Spleen (tissue), 11 donors: ENCODE data around the gene TCAIM. TPM values are rescaled to one million over a fixed set of nuclear protein-coding genes. Genes with fewer than 3 reads are reported as not detected.
"Not testable (repeated sequence)": the region's sequence is repeated elsewhere in the genome, so short reads cannot be mapped to it uniquely, and the experiment has no call there.

Experiments used
- DNase-seq: peaks from one replicate; pipeline ENCODE4 v3.0.0-alpha.2; 2020
- H3K27ac ChIP-seq, 8 donors: fragments of 200-600 bp; sonication (generic) in 7 of 8; 1 replicate in 4 of 8; 2 replicates in 4 of 8; pipeline versions ENCODE4 v1.5.0 to v1.8.0; 2016 to 2021; ENCODE audit warnings: inconsistent platforms in 4 of 8, mild to moderate bottlenecking in 4 of 8, moderate library complexity in 1 of 8
- H3K27me3 ChIP-seq, 7 donors: fragments of 200-600 bp; sonication (generic) in 6 of 7; replicated peaks in 1 of 7; 1 replicate in 4 of 7; 2 replicates in 3 of 7; pipeline versions ENCODE4 v1.5.0 to v1.8.0; 2016 to 2021; ENCODE audit warnings: inconsistent platforms in 3 of 7, mild to moderate bottlenecking in 1 of 7
- H3K36me3 ChIP-seq, 6 donors: fragments of 200-600 bp; sonication (generic) in 5 of 6; 1 replicate in 4 of 6; 2 replicates in 2 of 6; pipeline versions ENCODE4 v1.5.0 to v1.8.0; 2016 to 2021; ENCODE audit warnings: inconsistent platforms in 2 of 6
- H3K4me1 ChIP-seq, 6 donors: fragments of 200-600 bp; sonication (generic) in 5 of 6; 1 replicate in 3 of 6; 2 replicates in 3 of 6; pipeline versions ENCODE4 v1.5.0 to v1.8.0; 2016 to 2021; ENCODE audit warnings: inconsistent platforms in 3 of 6
- H3K4me3 ChIP-seq, 8 donors: fragments of 200-600 bp; sonication (generic) in 7 of 8; 1 replicate in 4 of 8; 2 replicates in 4 of 8; pipeline versions ENCODE4 v1.5.0 to v1.8.0; 2016 to 2021; ENCODE audit warnings: inconsistent platforms in 4 of 8, mild to moderate bottlenecking in 4 of 8, moderate library complexity in 2 of 8
- H3K9me3 ChIP-seq, 8 donors: fragments of 200-600 bp; sonication (generic) in 7 of 8; 1 replicate in 4 of 8; 2 replicates in 4 of 8; pipeline versions ENCODE4 v1.5.0 to v1.8.0; 2016 to 2021; ENCODE audit warnings: inconsistent platforms in 4 of 8
- POLR2A ChIP-seq, 3 donors: fragments of 450-650 bp; IDR thresholded peaks; one replicate each; pipeline ENCODE4 v1.5.1; 2017; ENCODE audit warnings: antibody characterized with exemption in 3 of 3, mild to moderate bottlenecking in 1 of 3
- POLR2AphosphoS5 ChIP-seq, 3 donors: sonication (generic); formaldehyde crosslinking; IDR thresholded peaks; one replicate each; pipeline ENCODE4 v1.5.1; 2017; ENCODE audit warnings: antibody characterized with exemption in 3 of 3
- WGBS, 5 donors: extraction: QIAGEN DNeasy Blood & Tissue Kit in 3 of 5; methylation state at CpG; one replicate each; pipeline versions ENCODE4 v1.1.5 to v1.1.7; 2013 to 2018; 5-methylcytosine and 5-hydroxymethylcytosine counted together
- intact Hi-C: fragments of 100-400 bp; cut with DNase I; formaldehyde crosslinking; loops from one replicate; pipeline ENCODE4 v1.15.0; 2023; ENCODE audit warnings: low total_unique reads
- polyA plus RNA-seq, 3 donors: library from polyadenylated mRNA; stranded (reverse); fragments of 200-250 nt; gene quantifications; one replicate each; pipeline ENCODE4 v1.2.1, GENCODE V29; 2013
- total RNA-seq, 7 donors: library from RNA; depleted of rRNA in 3 of 7; stranded (reverse); fragments of >200 nt in 3 of 7; fragmentation: NEBNext Ultra II Directional in 4 of 7; extraction: Animal tissue kit (Norgen Biotek cat#: 25700) in 4 of 7; gene quantifications; one replicate each; pipeline versions ENCODE4 v1.1.0 to v1.2.1, GENCODE V29; 2016 to 2021
- TF ChIP-seq, protein P1 (sequence below), 11 experiments: fragments of 200-600 bp in 7 of 11; fragments of 450-650 bp in 4 of 11; sonication (generic) in 4 of 11; IDR thresholded peaks in 8 of 11; conservative IDR thresholded peaks in 3 of 11; 1 replicate in 7 of 11; 2 replicates in 4 of 11; pipeline versions ENCODE4 v1.4.0 to v1.8.0; 2016 to 2021; ENCODE audit warnings: antibody characterized with exemption in 11 of 11, inconsistent platforms in 4 of 11, mild to moderate bottlenecking in 1 of 11
- donor health status: healthy with polysubstance abuse.
- donor health status: DM: no; HTN: no; CAD: no; lungs with moderate emphysema.
- donor health status: DM: no; HTN: no; CAD: no.
- donor health status: Bipolar disorder and iron deficiency.
- donor health status: healthy.
- donor health status: DM: no; HTN: no; CAD: no.
- donor health status: DM: yes; HTN: yes; CAD: no.

TCAIM gene
- total and polyA plus RNA-seq, 10 donors, result 7.2 to 31.7 (median 22.9) TPM

DNA sequence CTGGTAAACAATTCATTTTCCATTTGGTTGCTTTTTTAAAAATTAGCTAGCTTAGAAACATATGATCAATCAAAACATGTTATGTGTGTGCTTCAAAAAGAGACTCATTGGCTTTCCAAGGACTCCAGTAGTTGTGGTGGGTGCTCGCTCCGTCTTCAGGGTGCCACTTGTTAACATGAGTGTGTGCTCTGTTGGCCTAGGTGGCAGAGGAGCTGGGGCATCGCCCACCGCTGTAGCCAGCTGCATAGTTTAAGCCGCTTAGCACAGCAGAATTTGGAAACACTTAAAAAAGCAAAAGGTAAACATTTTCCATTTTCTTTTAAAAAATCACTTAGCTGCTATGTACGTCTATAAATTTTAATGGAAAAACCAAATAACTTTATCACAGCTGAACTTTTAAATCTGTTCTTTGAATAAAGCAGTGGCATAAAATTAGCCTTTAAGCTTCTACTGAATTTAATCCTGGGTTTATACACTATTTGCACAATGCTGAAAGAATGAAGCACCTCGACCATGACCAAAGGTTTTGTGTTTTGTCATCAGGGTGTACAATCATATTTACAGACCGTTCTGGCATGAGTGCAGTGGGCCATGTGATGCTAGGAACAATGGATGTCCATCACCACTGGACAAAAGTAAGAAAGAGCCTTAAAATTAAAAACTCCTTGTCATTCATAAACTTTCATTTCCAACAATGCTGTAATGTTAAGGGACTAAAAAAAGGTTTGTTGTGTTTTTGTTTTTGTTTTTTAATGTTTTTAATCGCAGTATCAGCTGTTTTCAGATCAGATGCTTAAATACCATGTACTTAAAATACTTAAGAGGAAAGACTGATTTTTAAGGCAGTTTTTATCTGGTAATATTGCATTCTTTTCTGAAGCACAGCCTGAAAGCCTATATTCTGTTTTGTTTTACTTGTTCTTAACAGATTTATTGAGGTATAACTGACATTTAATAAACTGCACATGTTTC is 57.9 kb downstream of the TCAIM start:
- 92 to 96% (median 95%) methylated on average over 9 of the region's 9 CpGs for WGBS, 5 donors
- no peak for DNase-seq

DNA sequence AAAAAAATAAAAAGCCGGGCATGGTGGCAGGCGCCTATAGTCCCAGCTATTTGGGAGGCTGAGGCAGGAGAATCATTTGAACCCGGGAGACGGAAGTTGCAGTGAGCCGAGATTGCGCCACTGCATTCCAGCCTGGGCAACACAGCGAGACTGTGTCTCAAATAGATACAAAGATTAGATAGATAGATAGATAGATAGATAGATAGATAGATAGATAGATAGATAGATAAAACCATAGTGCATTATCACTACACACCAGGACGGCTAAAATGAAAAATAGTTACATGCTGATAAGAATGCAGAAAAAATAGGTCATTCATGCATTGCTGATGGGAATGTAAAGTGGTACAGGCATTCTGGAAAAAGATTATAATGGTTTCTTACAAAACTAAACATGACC is 59.7 kb downstream of the TCAIM start:
- peaks cover 0 to 63% (median 6%) of the 10 kb centered on the region in 6 donors for H3K36me3 ChIP-seq
- H3K9me3 ChIP-seq, intact Hi-C loops, H3K4me3 ChIP-seq, H3K27me3 ChIP-seq, H3K27ac ChIP-seq, DNase-seq, H3K4me1 ChIP-seq: not testable (repeated sequence)
- WGBS, 5 donors, result 94 to 99% (median 97%) methylated on average over 8 of the region's 8 CpGs

More for the DNA sequence above, 57.9 kb downstream of the TCAIM start:
- intact Hi-C loops, result no loop called here
- H3K36me3 ChIP-seq, result peaks cover 0 to 55% (median 2%) of the 10 kb centered on the region in 6 donors
- peaks cover 0 to 4% (median 0%) of the 10 kb centered on the region in 8 donors for H3K9me3 ChIP-seq
- no peak overlapping the region for H3K27ac ChIP-seq
- H3K27me3 ChIP-seq, result no peaks in the 10 kb centered on the region
- no peak overlapping the region for H3K4me3 ChIP-seq
- H3K4me1 ChIP-seq, result no peaks in the 10 kb centered on the region
- TF ChIP-seq POLR2AphosphoS5 (IDR thresholded peaks at IDR 0.05) (no peak), POLR2A (IDR thresholded peaks at IDR 0.05) (no peak)
- TF ChIP-seq, protein P1, sequence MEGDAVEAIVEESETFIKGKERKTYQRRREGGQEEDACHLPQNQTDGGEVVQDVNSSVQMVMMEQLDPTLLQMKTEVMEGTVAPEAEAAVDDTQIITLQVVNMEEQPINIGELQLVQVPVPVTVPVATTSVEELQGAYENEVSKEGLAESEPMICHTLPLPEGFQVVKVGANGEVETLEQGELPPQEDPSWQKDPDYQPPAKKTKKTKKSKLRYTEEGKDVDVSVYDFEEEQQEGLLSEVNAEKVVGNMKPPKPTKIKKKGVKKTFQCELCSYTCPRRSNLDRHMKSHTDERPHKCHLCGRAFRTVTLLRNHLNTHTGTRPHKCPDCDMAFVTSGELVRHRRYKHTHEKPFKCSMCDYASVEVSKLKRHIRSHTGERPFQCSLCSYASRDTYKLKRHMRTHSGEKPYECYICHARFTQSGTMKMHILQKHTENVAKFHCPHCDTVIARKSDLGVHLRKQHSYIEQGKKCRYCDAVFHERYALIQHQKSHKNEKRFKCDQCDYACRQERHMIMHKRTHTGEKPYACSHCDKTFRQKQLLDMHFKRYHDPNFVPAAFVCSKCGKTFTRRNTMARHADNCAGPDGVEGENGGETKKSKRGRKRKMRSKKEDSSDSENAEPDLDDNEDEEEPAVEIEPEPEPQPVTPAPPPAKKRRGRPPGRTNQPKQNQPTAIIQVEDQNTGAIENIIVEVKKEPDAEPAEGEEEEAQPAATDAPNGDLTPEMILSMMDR (IDR thresholded peaks at IDR 0.05 in 8 of 11, conservative IDR thresholded peaks at IDR 0.05 in 3 of 11), result no peak

DNA sequence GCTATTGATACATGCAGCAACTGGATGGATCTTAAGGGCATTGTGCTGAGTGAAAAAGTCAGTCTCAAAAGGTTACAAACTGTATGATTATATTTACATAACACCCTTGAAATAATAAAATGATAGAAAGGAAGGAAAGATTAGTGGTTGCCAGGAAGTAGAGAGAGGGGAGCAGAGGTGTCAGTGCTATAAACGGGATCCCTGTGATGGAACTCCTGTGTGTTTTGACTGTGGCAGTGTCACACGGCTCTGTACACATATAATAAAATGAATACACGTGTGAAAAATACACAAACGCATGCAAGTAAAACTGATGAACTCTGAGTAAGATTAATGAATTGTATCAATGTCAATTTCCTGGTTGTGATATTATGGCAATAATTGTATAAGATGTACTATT is 60.3 kb downstream of the TCAIM start:
- Histone ChIP-seq H3K36me3 (peaks cover 0 to 63% (median 6%) of the 10 kb centered on the region in 6 donors), H3K27ac (no peak overlapping the region), H3K4me3 (no peak overlapping the region), H3K27me3 (no peaks in the 10 kb centered on the region), H3K4me1 (no peaks in the 10 kb centered on the region), H3K9me3 (no peaks in the 10 kb centered on the region)
- DNase-seq, result no peak
- no peak for TF ChIP-seq POLR2AphosphoS5 (IDR thresholded peaks at IDR 0.05)
- TF ChIP-seq, protein P1 (IDR thresholded peaks at IDR 0.05 in 8 of 11, conservative IDR thresholded peaks at IDR 0.05 in 3 of 11), result no peak
- 84 to 92% (median 88%) methylated on average over 4 of the region's 4 CpGs for WGBS, 5 donors
- intact Hi-C loops, result no loop called here

DNA sequence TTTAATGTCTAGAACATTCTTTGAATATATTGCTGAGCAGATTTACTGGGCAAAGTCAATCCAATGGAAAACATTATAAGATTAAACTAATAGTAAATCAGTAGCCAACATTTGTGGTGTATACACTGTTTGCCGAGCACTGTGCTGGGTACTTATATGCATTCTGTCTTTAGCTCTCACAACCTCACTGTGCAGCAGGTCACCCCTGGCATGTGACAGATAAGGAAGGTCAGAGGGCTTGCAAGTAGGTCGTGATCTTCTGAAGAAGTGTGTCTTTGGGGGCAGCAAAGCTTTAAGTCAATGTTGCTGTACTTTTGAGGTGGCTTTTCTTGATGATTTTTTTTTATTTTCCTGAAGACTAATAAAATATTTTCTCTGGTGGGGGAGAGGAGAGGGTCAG is 62.2 kb downstream of the TCAIM start:
- Histone ChIP-seq H3K27me3 (no peaks in the 10 kb centered on the region), H3K4me3 (no peak overlapping the region), H3K9me3 (no peaks in the 10 kb centered on the region), H3K4me1 (no peaks in the 10 kb centered on the region), H3K27ac (no peak overlapping the region), H3K36me3 (peaks cover 0 to 63% (median 6%) of the 10 kb centered on the region in 6 donors)
- TF ChIP-seq POLR2AphosphoS5 (IDR thresholded peaks at IDR 0.05) (no peak), POLR2A (IDR thresholded peaks at IDR 0.05) (no peak)
- TF ChIP-seq, protein P1 (IDR thresholded peaks at IDR 0.05 in 8 of 11, conservative IDR thresholded peaks at IDR 0.05 in 3 of 11), result no peak
- WGBS, 5 donors, result 76 to 84% (median 78%) methylated on average over 2 of the region's 2 CpGs
- DNase-seq, result no peak
- intact Hi-C loops, result no loop called here
